Lower lobe of right lung (tissue), 2 donors: ENCODE results near the gene ZNF860. TPM values are rescaled to one million over a fixed set of nuclear protein-coding genes. Genes with fewer than 3 reads are reported as not detected.

ENCODE experiments used
- ATAC-seq, 2 donors: fragments of 200-7000 bp; cut with Tn5 transposase; one replicate each; pipeline ENCODE4 v1.9.1; 2020 to 2022; ENCODE audit warnings: mild to moderate bottlenecking in 2 of 2, moderate library complexity in 2 of 2
- DNase-seq: peaks from one replicate; pipeline ENCODE4 v3.0.0-alpha.2; 2020
- H3K27ac ChIP-seq: fragments of 200-600 bp; one replicate; pipeline ENCODE4 v1.8.0; 2022
- H3K27me3 ChIP-seq: fragments of 200-600 bp; one replicate; pipeline ENCODE4 v1.8.0; 2022; ENCODE audit warnings: low read depth
- H3K36me3 ChIP-seq: fragments of 200-600 bp; one replicate; pipeline ENCODE4 v1.8.0; 2022; ENCODE audit warnings: mild to moderate bottlenecking
- H3K4me1 ChIP-seq: fragments of 200-600 bp; one replicate; pipeline ENCODE4 v1.8.0; 2022
- H3K4me3 ChIP-seq: fragments of 200-600 bp; one replicate; pipeline ENCODE4 v1.8.0; 2022; ENCODE audit warnings: mild to moderate bottlenecking
- H3K9me3 ChIP-seq: fragments of 200-600 bp; one replicate; pipeline ENCODE4 v1.8.0; 2022
- intact Hi-C: fragments of 100-400 bp; cut with DNase I; formaldehyde crosslinking; loops from one replicate; pipeline ENCODE4 v1.11.0; 2022
- total RNA-seq: library from RNA; stranded (reverse); fragmentation: NEBNext Ultra II Directional; extraction: Animal tissue kit (Norgen Biotek cat#: 25700); gene quantifications from one replicate; pipeline ENCODE4 v1.2.1, GENCODE V29; 2021
- TF ChIP-seq, protein P1 (sequence below): fragments of 200-600 bp; IDR thresholded peaks from one replicate; pipeline ENCODE4 v1.8.0; 2022; ENCODE audit warnings: antibody characterized with exemption, mild to moderate bottlenecking
- donor health status: DM: no; HTN: yes; CAD: no; lungs with severe emphysema.

ZNF860 gene
- total RNA-seq, 1 donor from 2014 or later, result 1.6 TPM

GRCh38 chr3:31957106-31957505, 24.4 kb upstream of the ZNF860 start:
- H3K27ac ChIP-seq, result no peak overlapping the region
- intact Hi-C loops, result no loop called here

GRCh38 chr3:31958701-31959152, 22.8 kb upstream of the ZNF860 start:
- H3K4me1 ChIP-seq, result peaks cover 43% of the 10 kb centered on the region
- intact Hi-C loops, result no loop called here
- peak in 1 of 2 donors; percentile 51 for ATAC-seq
- DNase-seq, result no peak
- H3K4me3 ChIP-seq, result no peak overlapping the region
- no peaks in the 10 kb centered on the region for H3K36me3 ChIP-seq
- peaks cover 8% of the 10 kb centered on the region for H3K9me3 ChIP-seq
- H3K27ac ChIP-seq, result peak overlapping the region; percentile 26
- H3K27me3 ChIP-seq, result no peaks in the 10 kb centered on the region
- TF ChIP-seq, protein P1, sequence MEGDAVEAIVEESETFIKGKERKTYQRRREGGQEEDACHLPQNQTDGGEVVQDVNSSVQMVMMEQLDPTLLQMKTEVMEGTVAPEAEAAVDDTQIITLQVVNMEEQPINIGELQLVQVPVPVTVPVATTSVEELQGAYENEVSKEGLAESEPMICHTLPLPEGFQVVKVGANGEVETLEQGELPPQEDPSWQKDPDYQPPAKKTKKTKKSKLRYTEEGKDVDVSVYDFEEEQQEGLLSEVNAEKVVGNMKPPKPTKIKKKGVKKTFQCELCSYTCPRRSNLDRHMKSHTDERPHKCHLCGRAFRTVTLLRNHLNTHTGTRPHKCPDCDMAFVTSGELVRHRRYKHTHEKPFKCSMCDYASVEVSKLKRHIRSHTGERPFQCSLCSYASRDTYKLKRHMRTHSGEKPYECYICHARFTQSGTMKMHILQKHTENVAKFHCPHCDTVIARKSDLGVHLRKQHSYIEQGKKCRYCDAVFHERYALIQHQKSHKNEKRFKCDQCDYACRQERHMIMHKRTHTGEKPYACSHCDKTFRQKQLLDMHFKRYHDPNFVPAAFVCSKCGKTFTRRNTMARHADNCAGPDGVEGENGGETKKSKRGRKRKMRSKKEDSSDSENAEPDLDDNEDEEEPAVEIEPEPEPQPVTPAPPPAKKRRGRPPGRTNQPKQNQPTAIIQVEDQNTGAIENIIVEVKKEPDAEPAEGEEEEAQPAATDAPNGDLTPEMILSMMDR, result no peak

More at GRCh38 chr3:31957106-31957505, 24.4 kb upstream of the ZNF860 start:
- DNase-seq (no peak), ATAC-seq (no peak)
- H3K9me3 ChIP-seq, result peaks cover 8% of the 10 kb centered on the region
- H3K36me3 ChIP-seq, result no peaks in the 10 kb centered on the region
- TF ChIP-seq, protein P1, result no peak
- H3K4me1 ChIP-seq, result peaks cover 43% of the 10 kb centered on the region
- H3K4me3 ChIP-seq, result no peak overlapping the region
- H3K27me3 ChIP-seq, result no peaks in the 10 kb centered on the region

DNA sequence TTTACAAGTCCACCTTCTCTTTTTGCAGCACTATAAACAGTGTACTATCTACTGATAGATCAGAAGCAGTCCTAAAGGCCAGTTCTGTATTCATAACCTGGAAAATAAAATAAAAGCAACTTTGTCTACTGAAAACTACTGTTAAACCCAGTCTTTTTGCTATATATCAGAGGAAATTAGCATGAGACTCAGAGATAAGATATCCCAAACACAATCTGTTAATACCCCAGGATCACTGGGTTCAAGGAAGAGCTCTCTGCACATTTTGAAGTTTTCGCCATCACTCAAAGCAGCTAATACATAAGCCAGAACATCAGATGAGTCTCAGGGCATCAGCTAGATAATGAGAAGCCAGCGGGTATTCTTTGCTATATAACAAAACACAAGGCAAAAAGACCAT, 22.3 kb upstream of the ZNF860 start:
- Histone ChIP-seq H3K27me3 (no peaks in the 10 kb centered on the region), H3K27ac (peak overlapping the region; percentile 79), H3K4me3 (peak overlapping the region; percentile 33), H3K4me1 (peaks cover 43% of the 10 kb centered on the region), H3K36me3 (no peaks in the 10 kb centered on the region), H3K9me3 (peaks cover 8% of the 10 kb centered on the region)
- intact Hi-C loops, result no loop called here
- no peak for ATAC-seq
- TF ChIP-seq, protein P1, result no peak
- no peak for DNase-seq

DNA sequence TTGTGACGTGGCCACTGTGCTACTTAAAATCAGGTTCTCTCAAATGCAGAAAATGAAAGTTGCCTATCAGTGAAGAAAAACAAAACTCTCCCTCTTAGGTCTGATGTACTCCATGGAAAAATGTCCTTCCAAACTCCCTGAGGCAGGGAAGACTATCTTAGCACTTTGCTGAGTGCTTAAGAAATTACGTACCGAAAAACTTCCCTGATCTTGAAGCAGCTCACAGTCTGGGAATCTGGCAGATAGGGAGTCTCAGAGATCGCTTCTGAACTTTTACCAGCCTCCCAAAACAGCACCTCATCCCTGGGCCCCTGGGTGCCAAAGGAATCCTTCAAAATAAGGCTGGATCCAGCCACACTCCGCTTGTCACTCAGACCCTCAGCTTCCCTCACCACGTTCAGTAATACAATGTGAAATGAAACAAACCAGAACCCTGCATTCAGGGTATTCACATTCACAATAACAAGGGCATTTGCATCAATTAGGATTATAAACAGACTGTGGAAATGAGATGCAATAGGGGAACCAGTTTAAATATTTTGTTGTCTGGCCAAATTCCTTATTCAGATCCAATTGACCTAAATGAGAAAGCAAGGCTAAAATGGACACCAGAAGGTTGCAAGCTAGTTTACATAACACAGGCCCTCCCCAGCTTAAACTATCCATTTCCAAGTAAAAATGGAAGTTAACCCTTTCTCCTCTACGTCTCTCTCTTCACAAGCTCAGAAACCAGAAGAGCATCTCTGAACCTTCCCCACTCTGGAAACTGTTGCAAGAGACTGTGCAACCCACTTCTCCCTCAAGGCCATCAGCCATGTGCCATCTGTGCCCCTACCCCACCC, 21.4 kb upstream of the ZNF860 start:
- H3K27ac ChIP-seq, result peak overlapping the region; percentile 79
- intact Hi-C loops, result no loop called here
- H3K9me3 ChIP-seq, result peaks cover 7% of the 10 kb centered on the region
- ATAC-seq (peak in 1 of 2 donors; percentile 46), DNase-seq (no peak)
- H3K36me3 ChIP-seq, result no peaks in the 10 kb centered on the region
- H3K4me3 ChIP-seq, result peak overlapping the region; percentile 33
- TF ChIP-seq, protein P1, result no peak
- peaks cover 43% of the 10 kb centered on the region for H3K4me1 ChIP-seq
- H3K27me3 ChIP-seq, result no peaks in the 10 kb centered on the region

GRCh38 chr3:31960793-31961431, 20.6 kb upstream of the ZNF860 start:
- Histone ChIP-seq H3K27me3 (no peaks in the 10 kb centered on the region), H3K9me3 (no peaks in the 10 kb centered on the region), H3K27ac (no peak overlapping the region), H3K4me3 (peak overlapping the region; percentile 33), H3K4me1 (peaks cover 43% of the 10 kb centered on the region), H3K36me3 (no peaks in the 10 kb centered on the region)
- ATAC-seq (peak; percentile 60 to 64), DNase-seq (no peak)
- intact Hi-C loops, result no loop called here
- TF ChIP-seq, protein P1, result no peak
